ENCODE measurements around the gene MYO10. TPM values are rescaled to one million over a fixed set of nuclear protein-coding genes. Genes with fewer than 3 reads are reported as not detected.
A peak's percentile ranks its signal among the peaks of the same experiment; 100 is the strongest.

The MYO10 gene
- total and polyA plus RNA-seq, 3 donors from 2014 or later: 37.8 to 102 (median 99.8) TPM

- no peak overlapping the region for H3K4me3 ChIP-seq
- no peaks in the 10 kb centered on the region for H3K27me3 ChIP-seq
- no peak for DNase-seq
- H3K27ac ChIP-seq: peak overlapping the region; percentile 7 to 47
- H3K4me1 ChIP-seq: peaks cover 34% of the 10 kb centered on the region
- H3K9me3 ChIP-seq: no peaks in the 10 kb centered on the region
- TF ChIP-seq POLR2A (IDR thresholded peaks at IDR 0.05) (no peak), CTCF (IDR thresholded peaks at IDR 0.05) (no peak)
- WGBS, 2 donors: 35 to 43% methylated on average over 3 of the region's 3 CpGs
- no peaks in the 10 kb centered on the region for H3K36me3 ChIP-seq (ENCODE audit: low read depth, missing control alignments)
- intact Hi-C loops (cut with DNase I; ENCODE audit: low total_unique reads): no loop called here
Measured at GRCh38 chr5:16812448-16812847, 123.6 kb downstream of the MYO10 start.

- peak overlapping the region; percentile 10 to 66 for H3K27ac ChIP-seq
Measured at GRCh38 chr5:16810208-16810854, 125.8 kb downstream of the MYO10 start.

GRCh38 chr5:16809395-16810207 lies 126.5 kb downstream of the MYO10 start:
- 37 to 44% methylated on average over 12 of the region's 12 CpGs for whole genome bisulfite sequencing, 2 donors
- Histone ChIP-seq H3K4me1 (peaks cover 37% of the 10 kb centered on the region), H3K4me3 (no peak overlapping the region), H3K27ac (peak overlapping the region; percentile 10 to 66), H3K9me3 (no peaks in the 10 kb centered on the region), H3K27me3 (no peaks in the 10 kb centered on the region), H3K36me3 (ENCODE audit: low read depth, missing control alignments) (no peaks in the 10 kb centered on the region)
- intact Hi-C loops (cut with DNase I; ENCODE audit: low total_unique reads): loop anchor here (10.0 kb wide), 1 partner anchor 125 kb away; the partner anchor contains the start of gene MYO10
- peak; percentile 79 for DNase-seq
- TF ChIP-seq CTCF (IDR thresholded peaks at IDR 0.05) (no peak), POLR2A (IDR thresholded peaks at IDR 0.05) (no peak)

More at GRCh38 chr5:16810208-16810854, 125.8 kb downstream of the MYO10 start:
- Histone ChIP-seq H3K4me3 (no peak overlapping the region), H3K36me3 (ENCODE audit: low read depth, missing control alignments) (no peaks in the 10 kb centered on the region), H3K4me1 (peaks cover 37% of the 10 kb centered on the region), H3K9me3 (no peaks in the 10 kb centered on the region), H3K27me3 (no peaks in the 10 kb centered on the region)
- TF ChIP-seq POLR2A (IDR thresholded peaks at IDR 0.05) (no peak), CTCF (IDR thresholded peaks at IDR 0.05) (no peak)
- 50 to 66% methylated on average over 6 to 9 of the region's 9 CpGs for whole genome bisulfite sequencing, 2 donors
- DNase-seq: no peak
- intact Hi-C loops (cut with DNase I; ENCODE audit: low total_unique reads): no loop called here

GRCh38 chr5:16809010-16809394 lies 127.1 kb downstream of the MYO10 start:
- H3K9me3 ChIP-seq: no peaks in the 10 kb centered on the region
- H3K27ac ChIP-seq: peak overlapping the region in 1 of 2 donors; percentile 66
- intact Hi-C loops (cut with DNase I; ENCODE audit: low total_unique reads): loop anchor here (10.0 kb wide), 1 partner anchor 126 kb away; the partner anchor contains the start of gene MYO10
- H3K4me1 ChIP-seq: peaks cover 37% of the 10 kb centered on the region
- no peaks in the 10 kb centered on the region for H3K27me3 ChIP-seq
- WGBS, 2 donors: 90 to 92% methylated on average over 11 of the region's 11 CpGs
- no peak overlapping the region for H3K4me3 ChIP-seq
- H3K36me3 ChIP-seq (ENCODE audit: low read depth, missing control alignments): no peaks in the 10 kb centered on the region
- DNase-seq: no peak
- TF ChIP-seq POLR2A (IDR thresholded peaks at IDR 0.05) (no peak), CTCF (IDR thresholded peaks at IDR 0.05) (no peak)
